Measurements from ENCODE around the gene TBCD. TPM values are rescaled to one million over a fixed set of nuclear protein-coding genes. Genes with fewer than 3 reads are reported as not detected.

Gene TBCD
- total RNA-seq, 2 donors from 2014 or later = 38.9 to 74.8 TPM

DNA sequence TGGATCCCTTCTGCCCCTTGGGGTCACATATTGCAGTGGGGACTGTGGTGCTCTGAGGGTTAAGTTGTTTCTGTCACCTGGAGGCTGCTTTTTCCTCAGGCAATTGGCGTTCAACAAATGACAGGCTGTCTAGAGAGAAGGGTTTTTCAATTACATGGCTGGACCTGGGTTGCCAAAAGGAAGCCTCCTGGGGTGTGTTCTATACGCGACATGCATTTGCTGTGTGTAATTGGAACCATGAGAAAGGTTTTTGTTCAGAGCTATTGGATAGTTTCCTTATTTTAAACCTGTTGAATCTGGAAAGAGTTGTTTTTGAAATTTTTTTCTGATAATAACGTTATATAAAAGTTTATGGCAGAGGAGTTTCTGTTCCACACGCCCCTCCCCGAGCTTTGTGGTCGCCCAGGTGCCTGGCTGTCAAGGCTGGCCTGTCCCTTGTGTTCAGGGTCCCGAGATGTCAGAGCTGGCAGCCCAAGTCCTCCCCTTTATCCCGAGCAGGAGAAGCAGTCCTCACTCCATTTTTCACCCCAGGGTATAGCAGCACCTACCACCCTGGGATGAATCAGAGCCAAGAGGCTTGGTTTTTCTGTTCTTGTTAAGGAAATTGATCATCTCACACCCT, 114.0 kb downstream of the TBCD start:
- 71 to 85% methylated on average over 8 to 9 of the region's 9 CpGs for WGBS, 2 donors

DNA sequence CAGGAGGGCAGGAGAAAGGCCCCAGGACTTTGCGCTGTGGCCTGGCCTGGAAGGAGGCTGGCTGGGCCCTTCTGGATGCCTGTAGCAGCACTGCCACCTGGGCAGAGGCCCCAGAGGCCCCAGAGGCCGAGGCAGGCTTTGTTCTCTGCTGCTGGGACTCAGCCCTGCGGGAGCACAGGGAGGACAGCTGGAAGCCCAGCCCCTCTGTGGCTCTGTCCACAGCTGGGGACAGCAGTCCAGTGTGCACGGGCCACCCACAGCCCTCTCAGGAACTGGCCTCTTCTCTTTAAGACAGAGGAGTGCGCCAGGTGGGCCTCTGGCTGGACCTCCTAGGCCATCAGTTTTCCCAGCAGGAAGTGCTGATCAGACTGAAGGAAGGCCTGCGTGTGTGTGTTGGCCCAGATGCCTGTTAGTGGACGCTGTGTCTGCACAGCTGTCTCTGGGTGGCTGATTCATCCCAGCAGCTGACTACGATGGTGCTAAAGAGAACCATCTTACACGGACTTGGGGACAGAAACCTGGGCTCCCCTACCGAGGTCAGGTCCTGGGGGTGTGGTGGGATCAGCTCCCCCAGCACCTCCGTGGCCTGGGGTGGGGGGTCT, 114.8 kb downstream of the TBCD start:
- Histone ChIP-seq H3K27ac (peak overlapping the region in 2 of 4 donors; percentile 15 to 22), H3K4me3 (no peak overlapping the region), H3K27me3 (no peaks in the 10 kb centered on the region), H3K4me1 (no peaks in the 10 kb centered on the region), H3K36me3 (replicated peaks in 1 of 2; ENCODE audit: insufficient read depth in 1 of 2, low read depth in 2 of 2) (peaks cover 0 to 4% of the 10 kb centered on the region in 2 donors), H3K9me3 (no peaks in the 10 kb centered on the region)
- peak; percentile 21 for ATAC-seq
- intact Hi-C loops (cut with DNase I) = no loop called here
- TF ChIP-seq POLR2A (IDR thresholded peaks at IDR 0.05) = no peak
- TF ChIP-seq, protein P1, sequence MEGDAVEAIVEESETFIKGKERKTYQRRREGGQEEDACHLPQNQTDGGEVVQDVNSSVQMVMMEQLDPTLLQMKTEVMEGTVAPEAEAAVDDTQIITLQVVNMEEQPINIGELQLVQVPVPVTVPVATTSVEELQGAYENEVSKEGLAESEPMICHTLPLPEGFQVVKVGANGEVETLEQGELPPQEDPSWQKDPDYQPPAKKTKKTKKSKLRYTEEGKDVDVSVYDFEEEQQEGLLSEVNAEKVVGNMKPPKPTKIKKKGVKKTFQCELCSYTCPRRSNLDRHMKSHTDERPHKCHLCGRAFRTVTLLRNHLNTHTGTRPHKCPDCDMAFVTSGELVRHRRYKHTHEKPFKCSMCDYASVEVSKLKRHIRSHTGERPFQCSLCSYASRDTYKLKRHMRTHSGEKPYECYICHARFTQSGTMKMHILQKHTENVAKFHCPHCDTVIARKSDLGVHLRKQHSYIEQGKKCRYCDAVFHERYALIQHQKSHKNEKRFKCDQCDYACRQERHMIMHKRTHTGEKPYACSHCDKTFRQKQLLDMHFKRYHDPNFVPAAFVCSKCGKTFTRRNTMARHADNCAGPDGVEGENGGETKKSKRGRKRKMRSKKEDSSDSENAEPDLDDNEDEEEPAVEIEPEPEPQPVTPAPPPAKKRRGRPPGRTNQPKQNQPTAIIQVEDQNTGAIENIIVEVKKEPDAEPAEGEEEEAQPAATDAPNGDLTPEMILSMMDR (IDR thresholded peaks at IDR 0.05) = no peak
- peak in 2 of 4 donors; percentile 26 to 45 for DNase-seq
- 79 to 83% methylated on average over 2 to 11 of the region's 11 CpGs for WGBS, 2 donors

More for the DNA sequence above, 114.0 kb downstream of the TBCD start:
- Histone ChIP-seq H3K27ac (no peak overlapping the region), H3K4me3 (no peak overlapping the region), H3K36me3 (replicated peaks in 1 of 2; ENCODE audit: insufficient read depth in 1 of 2, low read depth in 2 of 2) (peaks cover 0 to 4% of the 10 kb centered on the region in 2 donors), H3K27me3 (no peaks in the 10 kb centered on the region), H3K4me1 (no peaks in the 10 kb centered on the region), H3K9me3 (no peaks in the 10 kb centered on the region)
- intact Hi-C loops (cut with DNase I) = no loop called here
- TF ChIP-seq, protein P1 (IDR thresholded peaks at IDR 0.05) = no peak
- TF ChIP-seq POLR2A (IDR thresholded peaks at IDR 0.05) = no peak
- no peak for ATAC-seq
- DNase-seq = no peak

DNA sequence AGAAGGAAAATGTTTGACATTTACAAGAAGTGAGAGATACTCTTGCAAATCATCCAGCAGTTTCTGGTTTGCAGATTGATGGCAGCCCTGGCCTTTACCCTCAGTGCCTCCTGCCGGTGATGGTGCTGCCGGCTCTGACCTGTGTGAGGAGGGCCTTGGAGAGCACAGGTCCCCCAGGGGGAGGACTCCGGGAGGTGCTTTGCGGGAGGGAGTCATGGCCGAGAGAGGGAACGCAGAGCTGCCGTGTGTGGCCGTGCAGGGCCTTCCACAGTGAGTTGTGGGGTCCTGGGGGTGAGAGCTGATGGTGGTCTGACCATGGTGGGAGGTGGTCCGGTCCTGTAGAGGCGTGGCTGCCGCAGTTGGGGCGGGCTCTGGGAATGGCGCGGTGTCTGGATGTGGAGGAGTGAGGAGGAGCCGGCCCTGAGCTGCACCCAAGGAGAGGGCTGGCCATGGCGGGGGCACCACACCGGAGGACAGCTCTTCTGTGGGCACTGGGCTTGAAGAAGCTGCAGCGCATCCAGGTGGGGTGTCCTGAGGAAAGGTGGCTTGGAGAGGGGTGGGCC, 116.0 kb downstream of the TBCD start:
- intact Hi-C loops (cut with DNase I) = no loop called here
- no peaks in the 10 kb centered on the region for H3K9me3 ChIP-seq
- no peak overlapping the region for H3K27ac ChIP-seq
- no peak overlapping the region for H3K4me3 ChIP-seq
- WGBS, 2 donors = 91 to 92% methylated on average over 15 to 17 of the region's 18 CpGs
- no peaks in the 10 kb centered on the region for H3K4me1 ChIP-seq
- ATAC-seq (no peak), DNase-seq (no peak)
- peaks cover 0 to 4% of the 10 kb centered on the region in 2 donors for H3K36me3 ChIP-seq (replicated peaks in 1 of 2; ENCODE audit: insufficient read depth in 1 of 2, low read depth in 2 of 2)
- TF ChIP-seq POLR2A (IDR thresholded peaks at IDR 0.05) = no peak
- H3K27me3 ChIP-seq = no peaks in the 10 kb centered on the region

DNA sequence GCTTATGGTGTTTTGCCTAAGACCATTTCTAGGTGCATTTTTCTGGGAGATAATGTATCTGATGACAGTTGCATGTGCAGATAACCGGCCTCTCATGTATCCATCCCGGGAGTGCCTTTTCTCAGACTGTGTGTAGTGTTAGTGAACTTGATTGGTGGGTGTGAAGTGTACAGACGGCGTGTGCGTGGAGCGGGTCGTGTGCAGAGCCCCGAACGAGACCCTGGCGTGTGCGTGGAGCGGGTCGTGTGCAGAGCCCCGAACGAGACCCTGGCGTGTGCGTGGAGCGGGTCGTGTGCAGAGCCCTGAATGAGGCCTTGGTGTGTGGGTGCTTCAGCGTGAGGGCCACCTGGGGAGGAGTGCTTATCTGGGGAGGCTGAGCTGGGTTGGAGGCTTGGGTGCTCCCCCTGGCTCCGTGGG, 116.9 kb downstream of the TBCD start:
- Histone ChIP-seq H3K4me3 (no peak overlapping the region), H3K9me3 (no peaks in the 10 kb centered on the region), H3K27ac (no peak overlapping the region), H3K4me1 (no peaks in the 10 kb centered on the region), H3K27me3 (no peaks in the 10 kb centered on the region), H3K36me3 (replicated peaks in 1 of 2; ENCODE audit: insufficient read depth in 1 of 2, low read depth in 2 of 2) (peaks cover 0 to 4% of the 10 kb centered on the region in 2 donors)
- ATAC-seq = no peak
- intact Hi-C loops (cut with DNase I) = no loop called here
- TF ChIP-seq, protein P1 (IDR thresholded peaks at IDR 0.05) = no peak
- TF ChIP-seq POLR2A (IDR thresholded peaks at IDR 0.05) = no peak
- WGBS, 2 donors = 84 to 89% methylated on average over 20 to 21 of the region's 21 CpGs
- no peak for DNase-seq

DNA sequence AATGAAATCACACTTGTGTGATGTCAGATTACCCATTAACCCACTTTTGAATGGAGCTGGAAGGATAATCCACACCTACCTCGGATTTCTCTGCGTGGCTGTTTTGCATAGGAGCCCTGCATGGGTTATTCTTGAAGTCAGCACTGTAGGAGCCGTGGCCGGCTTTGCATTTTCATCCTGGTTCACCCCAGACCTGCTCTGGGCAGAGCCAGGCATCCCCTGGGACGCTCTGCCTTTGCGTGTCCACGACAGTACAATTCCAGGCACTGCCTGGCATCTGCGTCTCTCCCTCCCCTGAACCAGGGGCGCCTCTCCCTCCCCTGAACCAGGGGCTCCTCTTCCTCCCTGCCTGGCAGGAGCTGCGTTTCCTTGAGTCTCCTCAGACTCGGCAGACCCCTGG, 117.7 kb downstream of the TBCD start:
- Histone ChIP-seq H3K36me3 (replicated peaks in 1 of 2; ENCODE audit: insufficient read depth in 1 of 2, low read depth in 2 of 2) (peaks cover 0 to 4% of the 10 kb centered on the region in 2 donors), H3K9me3 (no peaks in the 10 kb centered on the region), H3K27ac (no peak overlapping the region), H3K27me3 (no peaks in the 10 kb centered on the region), H3K4me1 (no peaks in the 10 kb centered on the region), H3K4me3 (no peak overlapping the region)
- intact Hi-C loops (cut with DNase I) = no loop called here
- no peak for ATAC-seq
- 74 to 88% methylated on average over 9 to 10 of the region's 11 CpGs for WGBS, 2 donors
- TF ChIP-seq, protein P1 (IDR thresholded peaks at IDR 0.05) = no peak
- TF ChIP-seq POLR2A (IDR thresholded peaks at IDR 0.05) = no peak
- no peak for DNase-seq
